ENCODE measurements around the gene NMNAT2. TPM values are rescaled to one million over a fixed set of nuclear protein-coding genes. Genes with fewer than 3 reads are reported as not detected.
"Not testable (repeated sequence)": the region's sequence is repeated elsewhere in the genome, so short reads cannot be mapped to it uniquely, and the experiment has no call there.

The NMNAT2 gene
- polyA plus RNA-seq, 1 experiment = 2.1 TPM

- DNase-seq (ENCODE audit: low read depth) = no peak
- H3K4me3 ChIP-seq (ENCODE audit: low read depth, low read length) = no peak overlapping the region
- no peaks in the 10 kb centered on the region for H3K36me3 ChIP-seq (ENCODE audit: control insufficient read depth, insufficient read depth, low read length)
- ChIA-PET CTCF (no interaction called here), POLR2A (no interaction called here)
- TF ChIP-seq CTCF (IDR thresholded peaks at IDR 0.05; ENCODE audit: insufficient read depth, low read depth, low read length) = no peak
- H3K27me3 ChIP-seq (ENCODE audit: control insufficient read depth, insufficient read depth, low read length) = peaks cover 6% of the 10 kb centered on the region
These were observed 17.3 kb upstream of the NMNAT2 start for GRCh38 chr1:183435497-183435896.

GRCh38 chr1:183433703-183434102 is 15.5 kb upstream of the NMNAT2 start:
- H3K4me3 ChIP-seq (ENCODE audit: low read depth, low read length) = no peak overlapping the region
- ChIA-PET POLR2A (interaction anchor here (0.6 kb wide), 1 partner anchor 91 kb away, joined by 3 read pairs; no protein-coding TSS in a partner anchor), CTCF (no interaction called here)
- H3K36me3 ChIP-seq (ENCODE audit: control insufficient read depth, insufficient read depth, low read length) = no peaks in the 10 kb centered on the region
- H3K27me3 ChIP-seq (ENCODE audit: control insufficient read depth, insufficient read depth, low read length) = peaks cover 11% of the 10 kb centered on the region
- no peak for TF ChIP-seq CTCF (IDR thresholded peaks at IDR 0.05; ENCODE audit: insufficient read depth, low read depth, low read length)
- no peak for DNase-seq (ENCODE audit: low read depth)

- TF ChIP-seq CTCF (IDR thresholded peaks at IDR 0.05; ENCODE audit: insufficient read depth, low read depth, low read length) = no peak
- no peak for DNase-seq (ENCODE audit: low read depth)
- POLR2A ChIA-PET = no interaction called here
- CTCF ChIA-PET = no interaction called here
- H3K36me3 ChIP-seq (ENCODE audit: control insufficient read depth, insufficient read depth, low read length) = no peaks in the 10 kb centered on the region
- peaks cover 11% of the 10 kb centered on the region for H3K27me3 ChIP-seq (ENCODE audit: control insufficient read depth, insufficient read depth, low read length)
- no peak overlapping the region for H3K4me3 ChIP-seq (ENCODE audit: low read depth, low read length)
These were observed 14.3 kb upstream of the NMNAT2 start for GRCh38 chr1:183432548-183432875.

- TF ChIP-seq CTCF (IDR thresholded peaks at IDR 0.05; ENCODE audit: insufficient read depth, low read depth, low read length) = no peak
- Histone ChIP-seq H3K4me3 (ENCODE audit: low read depth, low read length) (no peak overlapping the region), H3K27me3 (ENCODE audit: control insufficient read depth, insufficient read depth, low read length) (peaks cover 11% of the 10 kb centered on the region), H3K36me3 (ENCODE audit: control insufficient read depth, insufficient read depth, low read length) (no peaks in the 10 kb centered on the region)
- no peak for DNase-seq (ENCODE audit: low read depth)
- POLR2A ChIA-PET = no interaction called here
- CTCF ChIA-PET = no interaction called here
These were observed 13.8 kb upstream of the NMNAT2 start for GRCh38 chr1:183431840-183432547.

GRCh38 chr1:183427591-183427990 is 9.4 kb upstream of the NMNAT2 start:
- POLR2A ChIA-PET; DNase-seq (ENCODE audit: low read depth): not testable (repeated sequence)

GRCh38 chr1:183424691-183425090 is 6.5 kb upstream of the NMNAT2 start:
- no peak for DNase-seq (ENCODE audit: low read depth)
- POLR2A ChIA-PET = no interaction called here
- no peak for TF ChIP-seq CTCF (IDR thresholded peaks at IDR 0.05; ENCODE audit: insufficient read depth, low read depth, low read length)
- CTCF ChIA-PET = no interaction called here
- no peak overlapping the region for H3K4me3 ChIP-seq (ENCODE audit: low read depth, low read length)
- peaks cover 13% of the 10 kb centered on the region for H3K27me3 ChIP-seq (ENCODE audit: control insufficient read depth, insufficient read depth, low read length)
- H3K36me3 ChIP-seq (ENCODE audit: control insufficient read depth, insufficient read depth, low read length) = no peaks in the 10 kb centered on the region

More at GRCh38 chr1:183427591-183427990, 9.4 kb upstream of the NMNAT2 start:
- CTCF ChIA-PET; H3K27me3 ChIP-seq (ENCODE audit: control insufficient read depth, insufficient read depth, low read length); H3K36me3 ChIP-seq (ENCODE audit: control insufficient read depth, insufficient read depth, low read length); H3K4me3 ChIP-seq (ENCODE audit: low read depth, low read length): not testable (repeated sequence)
